HG03196 (cell line): ENCODE results near the gene MOSMO.
"Not testable (repeated sequence)": the region's sequence is repeated elsewhere in the genome, so short reads cannot be mapped to it uniquely, and the experiment has no call there.

Experiments
- ATAC-seq: cut with Tn5 transposase; IDR thresholded peaks from one replicate; pipeline ENCODE4 v1.9.1; 2021; ENCODE audit not compliant: unreplicated experiment

Gene MOSMO

GRCh38 chr16:22043882-22044281, 36.0 kb downstream of the MOSMO start:
- not testable (repeated sequence) for ATAC-seq

- ATAC-seq = not testable (repeated sequence)
Observed at GRCh38 chr16:22045888-22046287, 38.0 kb downstream of the MOSMO start.

- ATAC-seq = no peak
Observed at GRCh38 chr16:22050963-22051362, 43.1 kb downstream of the MOSMO start.

- ATAC-seq = no peak
Observed at GRCh38 chr16:22052980-22053379, 45.1 kb downstream of the MOSMO start.

GRCh38 chr16:22053921-22054341, 46.0 kb downstream of the MOSMO start:
- ATAC-seq = no peak

GRCh38 chr16:22054847-22055590, 47.1 kb downstream of the MOSMO start:
- no peak for ATAC-seq

- ATAC-seq = no peak
Observed at GRCh38 chr16:22055881-22056280, 48.0 kb downstream of the MOSMO start.

GRCh38 chr16:22063888-22064467, 56.1 kb downstream of the MOSMO start:
- ATAC-seq = no peak

- ATAC-seq = no peak
Observed at GRCh38 chr16:22065252-22065651, 57.3 kb downstream of the MOSMO start.

GRCh38 chr16:22070361-22071330, 62.7 kb downstream of the MOSMO start:
- ATAC-seq = no peak

- ATAC-seq = no peak
Observed at GRCh38 chr16:22071331-22071910, 63.5 kb downstream of the MOSMO start.

- no peak for ATAC-seq
Observed at GRCh38 chr16:22073350-22073749, 65.4 kb downstream of the MOSMO start.

GRCh38 chr16:22075043-22075757, 67.3 kb downstream of the MOSMO start:
- ATAC-seq = no peak

- ATAC-seq = no peak
Observed at GRCh38 chr16:22075776-22076175, 67.9 kb downstream of the MOSMO start.

GRCh38 chr16:22077700-22078313, 69.9 kb downstream of the MOSMO start:
- no peak for ATAC-seq

- no peak for ATAC-seq
Observed at GRCh38 chr16:22078656-22079055, 70.7 kb downstream of the MOSMO start.

GRCh38 chr16:22081050-22081449, 73.1 kb downstream of the MOSMO start:
- ATAC-seq = no peak

- ATAC-seq = no peak
Observed at GRCh38 chr16:22086440-22086839, 78.5 kb downstream of the MOSMO start.

GRCh38 chr16:22088642-22089041, 80.7 kb downstream of the MOSMO start:
- ATAC-seq = no peak

- ATAC-seq = no peak
Observed at GRCh38 chr16:22089910-22090309, 82.0 kb downstream of the MOSMO start.
